HepG2 (cell line): ENCODE measurements around the gene HORMAD2. TPM values are rescaled to one million over a fixed set of nuclear protein-coding genes. Genes with fewer than 3 reads are reported as not detected.

Experiments
- ARID4A ChIP-seq: sonication (generic); formaldehyde crosslinking; IDR thresholded peaks from 2 replicates; pipeline ENCODE4 v1.5.0; 2020; ENCODE audit warnings: mild to moderate bottlenecking, missing genetic modification reagents, borderline replicate concordance
- BRF2 ChIP-seq: sonication (generic); formaldehyde crosslinking; IDR thresholded peaks from 2 replicates; pipeline ENCODE4 v1.8.1; 2022; ENCODE audit warnings: mild to moderate bottlenecking, missing genetic modification reagents
- CREB1 ChIP-seq, 2 experiments: fragments of 450-650 bp in 1 of 2; IDR thresholded peaks; 2 replicates each; pipeline ENCODE4 v1.6.1; 2016 to 2017; ENCODE audit warnings: control low read depth in 1 of 2, mild to moderate bottlenecking in 1 of 2, missing compliant biosample characterization in 1 of 2, missing genetic modification characterization in 1 of 2
- EP300 ChIP-seq, 3 experiments: sonication (generic) in 1 of 3; formaldehyde crosslinking in 1 of 3; IDR thresholded peaks; 2 replicates each; pipeline versions ENCODE4 v1.5.1 to v1.6.1; 2011 to 2020; ENCODE audit warnings: low read depth in 2 of 3, low read length in 2 of 3, borderline replicate concordance in 1 of 3, improper control_type of control experiment in 1 of 3, mild to moderate bottlenecking in 1 of 3, missing genetic modification reagents in 1 of 3, moderate library complexity in 1 of 3
- ETV5 ChIP-seq: IDR thresholded peaks from 2 replicates; pipeline ENCODE4 v1.6.1; 2018; ENCODE audit warnings: missing biosample characterization, missing genetic modification reagents, inconsistent platforms, borderline replicate concordance
- HMG20B ChIP-seq: conservative IDR thresholded peaks from 2 replicates; pipeline ENCODE4 v1.6.1; 2016; ENCODE audit warnings: missing genetic modification reagents, missing compliant biosample characterization
- IRF1 ChIP-seq: sonication (generic); formaldehyde crosslinking; IDR thresholded peaks from 2 replicates; pipeline ENCODE4 v1.4.0; 2020; ENCODE audit warnings: low read depth, mild to moderate bottlenecking, missing genetic modification reagents
- LBX2 ChIP-seq: sonication (generic); formaldehyde crosslinking; IDR thresholded peaks from 2 replicates; pipeline ENCODE4 v1.5.0; 2020; ENCODE audit warnings: missing genetic modification reagents, mild to moderate bottlenecking, borderline replicate concordance
- PHF8 ChIP-seq: sonication (generic); formaldehyde crosslinking; IDR thresholded peaks from 2 replicates; pipeline ENCODE4 v1.5.0; 2020; ENCODE audit warnings: missing genetic modification reagents
- PRDM10 ChIP-seq: sonication (generic); formaldehyde crosslinking; IDR thresholded peaks from 2 replicates; pipeline ENCODE4 v1.4.0; 2020; ENCODE audit warnings: low read depth, missing genetic modification reagents
- RBAK ChIP-seq: sonication (generic); formaldehyde crosslinking; IDR thresholded peaks from 2 replicates; pipeline ENCODE4 v1.5.1; 2020; ENCODE audit warnings: mild to moderate bottlenecking, missing genetic modification reagents
- RORA ChIP-seq: sonication (generic); formaldehyde crosslinking; IDR thresholded peaks from 2 replicates; pipeline ENCODE4 v1.5.0; 2020; ENCODE audit warnings: mild to moderate bottlenecking, missing genetic modification reagents, moderate library complexity
- ZNF329 ChIP-seq: sonication (generic); formaldehyde crosslinking; IDR thresholded peaks from 2 replicates; pipeline ENCODE4 v1.9.0; 2021; ENCODE audit warnings: low read depth, mild to moderate bottlenecking, missing genetic modification reagents
- ZNF382 ChIP-seq: sonication (generic); formaldehyde crosslinking; IDR thresholded peaks from 2 replicates; pipeline ENCODE4 v1.5.0; 2020; ENCODE audit warnings: missing genetic modification reagents, mild to moderate bottlenecking, borderline replicate concordance
- ZNF446 ChIP-seq: sonication (generic); formaldehyde crosslinking; IDR thresholded peaks from 2 replicates; pipeline ENCODE4 v1.5.0; 2020; ENCODE audit warnings: mild to moderate bottlenecking, missing genetic modification reagents
- ZSCAN22 ChIP-seq: sonication (generic); formaldehyde crosslinking; IDR thresholded peaks from 2 replicates; pipeline ENCODE4 v1.4.0; 2020; ENCODE audit warnings: mild to moderate bottlenecking, missing genetic modification reagents
- polyA plus RNA-seq, 8 experiments: library from polyadenylated mRNA; depleted of rRNA in 3 of 8; stranded (reverse) in 7 of 8; unstranded in 1 of 8; fragments of >200 nt; fragmentation: Illumina TruSeq in 4 of 8; extraction: Trizol in 4 of 8; gene quantifications; 2 replicates each; pipeline versions ENCODE4 v1.2.1 to v1.2.3, GENCODE V29; 2011 to 2016; ENCODE audit warnings: low read depth in 4 of 8, missing spikeins in 1 of 8, mixed read lengths in 1 of 8; ENCODE audit not compliant: insufficient read depth in 1 of 8
- total RNA-seq, 5 experiments: library from RNA; depleted of rRNA; stranded (reverse); fragments of >200 nt; fragmentation: Illumina TruSeq; extraction: Trizol; gene quantifications; 2 replicates each; pipeline ENCODE4 v1.2.3, GENCODE V29; 2016; ENCODE audit warnings: low read depth in 1 of 5

HORMAD2 gene
- total and polyA plus RNA-seq, 2 of the 13 experiments (the other 11 are each of a cell fraction or from before 2014, with no cell fraction given): not detected

- TF ChIP-seq PRDM10: no peak
- no peak for TF ChIP-seq ZSCAN22 (CRISPR knock-in tag)
- TF ChIP-seq ETV5 (CRISPR knock-in tag): peak; percentile 80
- TF ChIP-seq IRF1 (CRISPR knock-in tag): no peak
- no peak for TF ChIP-seq ZNF446
- TF ChIP-seq EP300 (IDR thresholded peaks at IDR 0.05; ENCODE audit: low read depth in 2 of 2, low read length in 2 of 2): peak in 1 of 2 experiments; percentile 43; a peak in 1 of 4 replicates
- 0 out of 2 replicates have a peak, but pooled peaks have one; percentile 59 for TF ChIP-seq EP300 (CRISPR knock-in tag; IDR thresholded peaks at IDR 0.05; ENCODE audit: borderline replicate concordance)
- no peak for TF ChIP-seq RORA (CRISPR knock-in tag)
- TF ChIP-seq RBAK (CRISPR knock-in tag): no peak
- no peak for TF ChIP-seq ZNF382
- TF ChIP-seq PHF8: no peak
- TF ChIP-seq LBX2 (CRISPR knock-in tag): no peak
- no peak for TF ChIP-seq CREB1 (IDR thresholded peaks at IDR 0.05)
- TF ChIP-seq CREB1 (CRISPR knock-in tag; IDR thresholded peaks at IDR 0.05): no peak
- no peak for TF ChIP-seq ZNF329 (CRISPR knock-in tag)
- no peak for TF ChIP-seq ARID4A (CRISPR knock-in tag)
- TF ChIP-seq HMG20B (CRISPR knock-in tag): 0 out of 2 replicates have a peak, but pooled peaks have one; percentile 39
- TF ChIP-seq BRF2: no peak
Measured at GRCh38 chr22:30210235-30210909, 130.1 kb downstream of the HORMAD2 start (continued).
